Right lobe of liver (tissue), 4 donors: ENCODE results near the gene SLCO3A1.

ENCODE experiments used
- POLR2A ChIP-seq: fragments of 450-650 bp; IDR thresholded peaks from one replicate; pipeline ENCODE4 v1.6.1; 2017; ENCODE audit warnings: antibody characterized with exemption, mild to moderate bottlenecking
- TF ChIP-seq, protein P1 (sequence below), 4 donors: fragments of 200-600 bp in 3 of 4; fragments of 450-650 bp in 1 of 4; IDR thresholded peaks; one replicate each; pipeline versions ENCODE4 v1.5.1 to v1.8.0; 2016 to 2022; ENCODE audit warnings: antibody characterized with exemption in 4 of 4, mild to moderate bottlenecking in 2 of 4
- donor health status: DM: no; HTN: no; CAD: no.
- donor health status: DM: no; HTN: no; CAD: no.
- donor health status: DM: no; HTN: yes; CAD: no.

DNA sequence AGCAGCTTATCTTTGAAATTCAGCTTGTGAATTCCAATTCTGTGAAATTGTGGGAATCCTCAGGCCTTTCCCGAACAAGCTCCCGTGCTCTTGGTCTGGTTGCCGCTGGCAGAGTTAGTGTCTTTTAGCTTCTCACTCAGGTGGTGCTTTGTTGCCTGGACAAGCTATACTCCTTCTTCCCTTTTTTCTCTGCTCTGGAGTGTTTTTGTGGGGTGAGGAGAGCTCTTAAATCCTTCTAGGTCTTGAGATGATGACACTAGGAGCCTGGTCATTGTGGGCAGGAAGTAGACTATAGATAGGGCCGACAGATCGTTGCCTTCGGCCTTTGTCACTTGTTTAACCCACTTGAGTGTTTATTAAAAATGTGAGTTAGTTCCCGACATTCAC is 93.8 kb downstream of the SLCO3A1 start:
- TF ChIP-seq, protein P1, sequence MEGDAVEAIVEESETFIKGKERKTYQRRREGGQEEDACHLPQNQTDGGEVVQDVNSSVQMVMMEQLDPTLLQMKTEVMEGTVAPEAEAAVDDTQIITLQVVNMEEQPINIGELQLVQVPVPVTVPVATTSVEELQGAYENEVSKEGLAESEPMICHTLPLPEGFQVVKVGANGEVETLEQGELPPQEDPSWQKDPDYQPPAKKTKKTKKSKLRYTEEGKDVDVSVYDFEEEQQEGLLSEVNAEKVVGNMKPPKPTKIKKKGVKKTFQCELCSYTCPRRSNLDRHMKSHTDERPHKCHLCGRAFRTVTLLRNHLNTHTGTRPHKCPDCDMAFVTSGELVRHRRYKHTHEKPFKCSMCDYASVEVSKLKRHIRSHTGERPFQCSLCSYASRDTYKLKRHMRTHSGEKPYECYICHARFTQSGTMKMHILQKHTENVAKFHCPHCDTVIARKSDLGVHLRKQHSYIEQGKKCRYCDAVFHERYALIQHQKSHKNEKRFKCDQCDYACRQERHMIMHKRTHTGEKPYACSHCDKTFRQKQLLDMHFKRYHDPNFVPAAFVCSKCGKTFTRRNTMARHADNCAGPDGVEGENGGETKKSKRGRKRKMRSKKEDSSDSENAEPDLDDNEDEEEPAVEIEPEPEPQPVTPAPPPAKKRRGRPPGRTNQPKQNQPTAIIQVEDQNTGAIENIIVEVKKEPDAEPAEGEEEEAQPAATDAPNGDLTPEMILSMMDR (IDR thresholded peaks at IDR 0.05): no peak
- TF ChIP-seq POLR2A: no peak
